Neural cell (in vitro differentiated cells): Measurements from ENCODE around the gene GALNT1.

ENCODE experiments used
- CTCF ChIP-seq: fragments of 450-650 bp; IDR thresholded peaks from 2 replicates; pipeline ENCODE4 v1.5.1; 2014; ENCODE audit warnings: antibody characterized with exemption, mild to moderate bottlenecking, moderate library complexity; ENCODE audit not compliant: poor library complexity, severe bottlenecking
- EZH2 ChIP-seq: fragments of 200-600, 300-800 bp; shearing (Covaris generic), sonication (generic); IDR thresholded peaks from 2 replicates; pipeline ENCODE4 v1.6.1; 2014; ENCODE audit warnings: antibody characterized with exemption, low read length, borderline replicate concordance, mild to moderate bottlenecking; ENCODE audit not compliant: insufficient read depth, poor library complexity, severe bottlenecking
- SMC3 ChIP-seq: fragments of 450-650 bp; conservative IDR thresholded peaks from 2 replicates; pipeline ENCODE4 v1.6.1; 2014; ENCODE audit warnings: antibody characterized with exemption, mild to moderate bottlenecking, moderate library complexity; ENCODE audit not compliant: poor library complexity

DNA sequence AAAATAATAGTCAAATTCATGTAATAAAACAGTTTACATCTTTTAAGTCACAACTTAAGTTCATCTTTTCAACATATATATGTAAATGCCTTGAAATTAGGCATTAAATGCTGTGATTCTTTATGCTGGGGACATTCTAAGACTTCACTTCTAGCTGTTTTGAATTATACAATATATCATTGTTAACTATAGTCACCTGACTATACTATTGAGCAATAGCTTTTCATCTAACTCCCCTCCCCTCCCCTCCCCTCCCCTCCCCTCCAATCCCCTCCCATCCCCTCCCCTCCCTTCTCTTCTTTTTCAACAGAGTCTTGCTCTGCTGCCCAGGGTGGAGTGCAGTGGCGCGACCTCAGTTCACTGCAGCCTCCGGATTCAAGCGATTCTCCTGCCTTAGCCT lies 16.2 kb downstream of the GALNT1 start:
- no peak for TF ChIP-seq EZH2
- TF ChIP-seq CTCF: no peak
- TF ChIP-seq SMC3: no peak
